DND-41 (cell line): ENCODE measurements around the gene CYP4B1.

ENCODE experiments used
- ATAC-seq: fragments of 200-7000 bp; cut with Tn5 transposase; 3 replicates; pipeline ENCODE4 v1.9.1; 2021; ENCODE audit warnings: low read depth; ENCODE audit not compliant: insufficient read depth
- DNase-seq: peaks from one replicate; pipeline ENCODE4 v3.0.0-alpha.2; 2020
- H2AFZ ChIP-seq: 2 replicates; pipeline ENCODE4 v1.6.0; 2012; ENCODE audit warnings: low read depth, low read length
- H3K27ac ChIP-seq: 2 replicates; pipeline ENCODE4 v1.5.1; 2012; ENCODE audit warnings: low read length, inconsistent platforms
- H3K27me3 ChIP-seq: fragments of 200-600 bp; sonication (generic); 2 replicates; pipeline ENCODE4 v1.6.0; 2012; ENCODE audit warnings: low read length, mild to moderate bottlenecking, inconsistent platforms; ENCODE audit not compliant: insufficient read depth, poor library complexity
- H3K36me3 ChIP-seq: 2 replicates; pipeline ENCODE4 v1.5.1; 2012; ENCODE audit warnings: low read length, inconsistent platforms; ENCODE audit not compliant: insufficient read depth
- H3K4me1 ChIP-seq: 2 replicates; pipeline ENCODE4 v1.5.1; 2012; ENCODE audit warnings: mild to moderate bottlenecking, low read length; ENCODE audit not compliant: insufficient read depth
- H3K4me2 ChIP-seq: 2 replicates; pipeline ENCODE4 v1.6.0; 2012; ENCODE audit warnings: mild to moderate bottlenecking, moderate library complexity, low read length, inconsistent platforms; ENCODE audit not compliant: insufficient read depth
- H3K4me3 ChIP-seq, 2 experiments: fragments of 200-600 bp in 1 of 2; shearing (Covaris generic) in 1 of 2; 2 replicates each; pipeline ENCODE4 v1.5.1; 2012 to 2016; ENCODE audit warnings: inconsistent platforms in 2 of 2, low read length in 2 of 2, mild to moderate bottlenecking in 2 of 2, low read depth in 1 of 2, moderate library complexity in 1 of 2
- H3K79me2 ChIP-seq: 2 replicates; pipeline ENCODE4 v1.6.0; 2012; ENCODE audit warnings: low read length, inconsistent platforms; ENCODE audit not compliant: insufficient read depth
- H3K9ac ChIP-seq: 2 replicates; pipeline ENCODE4 v1.6.0; 2012; ENCODE audit warnings: low read depth, mild to moderate bottlenecking, inconsistent platforms, low read length, moderate library complexity
- H3K9me3 ChIP-seq: 2 replicates; pipeline ENCODE4 v1.5.1; 2012; ENCODE audit warnings: low read length, moderate library complexity, mild to moderate bottlenecking, inconsistent platforms; ENCODE audit not compliant: insufficient read depth, severe bottlenecking
- H4K20me1 ChIP-seq: 2 replicates; pipeline ENCODE4 v1.6.0; 2012; ENCODE audit warnings: low read length; ENCODE audit not compliant: insufficient read depth
- EZH2 ChIP-seq: IDR thresholded peaks from 3 replicates; pipeline ENCODE4 v1.6.1; 2012; ENCODE audit warnings: borderline replicate concordance, low read depth, mild to moderate bottlenecking, moderate library complexity, low read length, inconsistent platforms; ENCODE audit not compliant: severe bottlenecking
- TF ChIP-seq, protein P1 (sequence below): IDR thresholded peaks from 2 replicates; pipeline ENCODE4 v1.5.1; 2012; ENCODE audit warnings: borderline replicate concordance, low read length, moderate library complexity, mild to moderate bottlenecking; ENCODE audit not compliant: poor library complexity, severe bottlenecking; ENCODE audit errors: extremely low read depth

Gene CYP4B1

DNA sequence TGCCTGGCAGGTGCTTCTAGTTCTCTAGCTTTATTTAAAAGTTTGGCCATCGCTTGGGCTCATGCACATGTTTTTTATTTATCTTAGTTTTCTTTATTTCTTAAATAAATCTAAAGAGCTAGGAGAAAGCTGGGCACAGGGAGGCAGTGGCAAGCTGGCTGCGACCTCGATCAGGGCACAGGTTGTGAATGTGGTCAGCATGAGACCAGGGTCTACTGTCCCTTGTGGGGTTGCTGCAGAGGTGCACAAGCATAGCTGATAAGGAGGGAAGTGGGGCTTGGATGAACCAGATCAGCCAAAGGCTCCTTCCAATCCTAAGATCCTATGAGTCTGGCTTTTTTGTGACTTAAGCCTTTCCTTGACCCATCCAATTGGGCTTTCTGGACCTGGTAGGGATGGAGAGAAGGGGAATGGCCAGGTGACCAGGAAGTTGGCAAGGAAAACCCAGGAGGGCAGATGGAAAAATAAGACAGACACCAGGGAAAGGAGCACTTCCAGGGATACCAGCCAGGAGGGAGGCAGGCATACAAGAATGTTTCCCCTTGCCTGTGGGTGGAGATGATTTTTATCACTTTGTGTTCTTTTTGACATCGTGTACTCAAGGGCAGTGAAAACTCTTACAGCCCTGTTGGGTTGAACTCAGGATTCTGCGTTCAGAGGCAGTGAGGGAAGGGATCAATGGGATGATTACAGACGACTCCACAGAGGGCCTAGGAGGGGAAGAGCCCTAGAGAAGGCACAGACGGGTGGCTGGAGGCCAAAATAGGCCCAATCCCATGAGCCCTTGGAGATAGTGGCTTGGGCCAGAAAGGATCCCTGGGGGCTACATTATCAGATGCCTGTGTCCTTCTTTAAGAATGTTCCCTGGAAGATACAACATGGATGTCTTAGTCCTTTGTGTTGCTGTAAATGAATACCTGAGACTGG, 8.5 kb downstream of the CYP4B1 start:
- H2AFZ ChIP-seq = no peak overlapping the region
- H3K4me3 ChIP-seq = no peak overlapping the region
- ATAC-seq = no peak
- no peak overlapping the region for H3K4me2 ChIP-seq
- H3K27ac ChIP-seq = no peak overlapping the region
- no peaks in the 10 kb centered on the region for H3K79me2 ChIP-seq
- H3K9ac ChIP-seq = no peak overlapping the region
- no peaks in the 10 kb centered on the region for H3K4me1 ChIP-seq
- no peaks in the 10 kb centered on the region for H3K27me3 ChIP-seq
- H4K20me1 ChIP-seq = no peaks in the 10 kb centered on the region
- no peak for DNase-seq
- TF ChIP-seq, protein P1, sequence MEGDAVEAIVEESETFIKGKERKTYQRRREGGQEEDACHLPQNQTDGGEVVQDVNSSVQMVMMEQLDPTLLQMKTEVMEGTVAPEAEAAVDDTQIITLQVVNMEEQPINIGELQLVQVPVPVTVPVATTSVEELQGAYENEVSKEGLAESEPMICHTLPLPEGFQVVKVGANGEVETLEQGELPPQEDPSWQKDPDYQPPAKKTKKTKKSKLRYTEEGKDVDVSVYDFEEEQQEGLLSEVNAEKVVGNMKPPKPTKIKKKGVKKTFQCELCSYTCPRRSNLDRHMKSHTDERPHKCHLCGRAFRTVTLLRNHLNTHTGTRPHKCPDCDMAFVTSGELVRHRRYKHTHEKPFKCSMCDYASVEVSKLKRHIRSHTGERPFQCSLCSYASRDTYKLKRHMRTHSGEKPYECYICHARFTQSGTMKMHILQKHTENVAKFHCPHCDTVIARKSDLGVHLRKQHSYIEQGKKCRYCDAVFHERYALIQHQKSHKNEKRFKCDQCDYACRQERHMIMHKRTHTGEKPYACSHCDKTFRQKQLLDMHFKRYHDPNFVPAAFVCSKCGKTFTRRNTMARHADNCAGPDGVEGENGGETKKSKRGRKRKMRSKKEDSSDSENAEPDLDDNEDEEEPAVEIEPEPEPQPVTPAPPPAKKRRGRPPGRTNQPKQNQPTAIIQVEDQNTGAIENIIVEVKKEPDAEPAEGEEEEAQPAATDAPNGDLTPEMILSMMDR = no peak
- no peak for TF ChIP-seq EZH2
- no peaks in the 10 kb centered on the region for H3K36me3 ChIP-seq
- no peaks in the 10 kb centered on the region for H3K9me3 ChIP-seq

DNA sequence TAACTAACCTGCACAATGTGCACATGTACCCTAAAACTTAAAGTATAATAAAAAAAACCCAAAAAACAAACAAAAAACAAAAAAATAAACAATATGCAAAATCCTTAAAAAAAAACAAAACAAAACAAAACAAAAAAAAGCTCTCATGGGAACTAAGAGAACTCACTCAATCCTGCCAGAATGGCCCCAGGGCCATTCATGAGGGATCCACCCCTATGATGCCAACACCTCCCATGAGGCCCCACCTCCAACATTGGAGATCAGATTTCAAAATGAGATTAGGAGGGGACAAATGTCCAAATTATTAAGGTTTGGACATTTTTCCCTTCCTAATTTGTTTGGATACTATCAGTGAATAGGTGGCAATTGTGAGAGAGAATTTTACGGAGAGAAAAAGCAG, 10.2 kb downstream of the CYP4B1 start:
- Histone ChIP-seq H3K9me3 (no peaks in the 10 kb centered on the region), H3K27me3 (no peaks in the 10 kb centered on the region), H3K4me2 (no peak overlapping the region), H3K27ac (no peak overlapping the region), H3K9ac (no peak overlapping the region), H4K20me1 (no peaks in the 10 kb centered on the region), H2AFZ (no peak overlapping the region), H3K79me2 (no peaks in the 10 kb centered on the region), H3K36me3 (no peaks in the 10 kb centered on the region), H3K4me1 (no peaks in the 10 kb centered on the region), H3K4me3 (no peak overlapping the region)
- TF ChIP-seq EZH2 = no peak
- TF ChIP-seq, protein P1 = no peak
- ATAC-seq = no peak
- no peak for DNase-seq

DNA sequence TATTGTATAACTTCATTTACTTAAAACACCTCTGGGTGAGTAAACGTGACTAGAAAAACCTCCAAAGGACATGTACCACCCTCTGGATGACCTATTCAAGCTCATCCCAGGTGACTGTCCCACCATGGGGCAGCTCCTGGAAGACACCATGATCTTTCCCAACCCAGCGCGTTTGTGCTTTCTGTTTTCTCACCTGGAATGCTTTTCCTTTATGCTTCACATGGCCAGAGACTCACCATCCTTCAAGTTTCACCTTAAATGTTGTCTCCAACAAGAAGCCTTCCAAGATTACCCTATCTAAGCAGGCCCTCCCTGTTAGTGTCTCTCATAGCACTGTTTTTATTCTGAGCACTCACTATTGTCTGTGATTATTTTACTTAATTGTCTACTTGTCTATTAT, 11.1 kb downstream of the CYP4B1 start:
- Histone ChIP-seq H3K36me3 (no peaks in the 10 kb centered on the region), H2AFZ (no peak overlapping the region), H3K4me1 (no peaks in the 10 kb centered on the region), H3K9me3 (no peaks in the 10 kb centered on the region), H4K20me1 (no peaks in the 10 kb centered on the region), H3K9ac (no peak overlapping the region), H3K27me3 (no peaks in the 10 kb centered on the region), H3K4me2 (no peak overlapping the region), H3K4me3 (no peak overlapping the region), H3K79me2 (no peaks in the 10 kb centered on the region), H3K27ac (no peak overlapping the region)
- no peak for TF ChIP-seq EZH2
- TF ChIP-seq, protein P1 = no peak
- DNase-seq (no peak), ATAC-seq (no peak)
